Activated T-cell treated with anti-CD3 and anti-CD28 coated beads for 48 hours (primary cell): ENCODE measurements around the gene DOK7.

Experiments
- DNase-seq: peaks from one replicate; pipeline ENCODE4 v3.0.0-alpha.2; 2020; ENCODE audit warnings: low read depth

Gene DOK7

DNA sequence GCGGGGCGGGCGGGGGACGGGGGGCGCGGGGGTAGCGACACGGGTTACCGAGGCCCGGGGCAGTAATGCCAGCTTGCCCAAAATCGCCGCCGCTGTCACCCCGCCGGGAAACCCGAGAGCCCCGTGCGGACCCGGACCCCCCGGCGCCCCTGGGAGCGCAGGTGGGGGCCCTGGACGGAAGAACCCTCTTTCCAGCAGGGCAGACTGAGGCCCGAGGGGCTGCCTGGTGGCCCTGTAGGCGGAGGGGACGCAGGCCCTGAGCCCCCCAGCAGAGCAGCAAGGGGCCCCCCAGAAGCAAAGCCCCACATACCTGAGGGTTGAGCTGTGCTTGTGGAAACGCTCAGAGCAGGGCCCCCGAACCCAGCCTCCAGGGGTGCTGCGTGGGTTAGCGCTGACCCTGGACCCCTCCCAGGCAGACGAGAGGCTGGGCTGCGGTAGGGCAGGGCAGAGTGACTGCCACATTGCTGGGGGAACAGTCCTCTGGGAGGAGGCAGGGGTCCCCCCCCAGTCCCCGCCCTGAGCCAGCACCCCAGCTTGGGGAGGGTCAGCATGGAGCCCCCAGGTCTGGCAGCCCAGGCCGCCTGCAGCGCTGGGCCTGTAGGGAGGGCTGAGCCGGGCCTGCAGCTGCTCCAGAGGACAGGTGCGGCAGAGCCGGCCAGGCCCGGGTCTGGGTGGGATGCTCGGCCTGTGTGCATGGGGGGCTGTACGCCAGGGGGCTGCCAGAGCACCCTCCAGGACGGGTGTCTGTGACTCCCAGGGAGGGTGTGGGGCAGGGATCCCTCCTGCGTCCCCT is 646 bp downstream of the DOK7 start:
- no peak for DNase-seq

DNA sequence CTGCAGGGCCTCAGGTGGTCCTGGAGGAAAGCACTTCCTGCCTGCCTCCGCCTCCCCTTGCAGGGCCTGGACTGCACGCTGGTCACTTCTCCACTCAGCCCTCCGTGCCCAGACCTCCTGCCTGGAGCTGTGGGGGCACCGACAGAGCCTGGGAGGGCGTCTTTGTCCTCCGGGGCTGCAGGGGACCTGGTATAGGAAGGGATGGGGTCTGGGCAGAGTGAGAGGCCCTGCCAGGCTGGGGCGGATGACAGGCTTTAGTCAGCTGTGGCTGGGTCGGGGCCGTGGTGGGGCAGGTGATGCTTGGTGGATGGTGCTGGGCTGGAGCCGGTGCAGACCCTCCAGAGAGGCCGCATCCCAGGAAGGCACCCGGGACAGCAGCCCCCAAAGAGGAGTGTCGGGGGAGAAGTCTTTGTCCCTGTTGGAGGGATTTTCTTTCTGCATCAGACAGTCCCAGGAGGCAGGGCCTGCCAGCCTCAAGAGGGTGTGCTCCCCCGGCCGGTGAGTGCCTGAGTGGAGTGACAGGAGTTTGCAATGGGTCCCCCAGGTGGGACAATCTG is 1.3 kb downstream of the DOK7 start:
- no peak for DNase-seq

DNA sequence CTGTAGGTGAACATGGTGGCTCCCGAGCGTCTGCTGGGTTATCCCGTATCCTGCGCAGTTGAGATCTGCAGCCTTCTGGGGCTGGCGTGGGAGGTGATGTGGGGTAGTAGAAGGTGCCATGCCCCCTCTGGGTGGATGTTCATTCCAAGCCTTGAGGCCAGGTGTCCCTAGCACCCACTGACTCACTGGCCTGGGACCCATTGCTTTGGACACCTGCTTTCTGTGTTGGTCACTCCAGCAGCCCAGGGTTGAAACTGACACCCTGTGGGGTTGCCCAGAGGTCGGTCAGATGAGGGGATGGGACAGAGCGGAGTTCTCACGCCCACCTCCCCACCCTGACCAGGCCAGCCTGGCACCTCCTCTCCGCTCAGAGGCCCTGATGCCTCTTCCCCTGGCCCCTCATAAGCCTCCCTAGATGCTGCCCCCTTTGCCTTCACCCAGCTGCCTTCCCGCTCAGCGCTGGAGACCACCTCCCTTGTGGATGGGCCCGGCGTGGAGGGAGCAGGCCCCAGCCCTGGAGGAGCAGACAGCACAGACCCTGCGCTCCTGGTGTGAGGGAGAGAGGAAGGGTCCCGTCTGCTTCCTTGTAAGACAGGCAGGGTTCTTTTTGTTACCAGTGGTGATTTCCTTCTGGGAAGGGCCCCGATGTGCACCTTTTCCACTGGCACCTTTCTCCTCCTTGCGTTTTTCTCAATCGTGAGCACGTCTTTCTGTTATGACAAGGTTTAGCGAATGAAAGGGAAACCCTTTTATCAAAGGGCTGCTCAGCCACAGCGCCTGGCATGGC is 2.0 kb downstream of the DOK7 start:
- no peak for DNase-seq

DNA sequence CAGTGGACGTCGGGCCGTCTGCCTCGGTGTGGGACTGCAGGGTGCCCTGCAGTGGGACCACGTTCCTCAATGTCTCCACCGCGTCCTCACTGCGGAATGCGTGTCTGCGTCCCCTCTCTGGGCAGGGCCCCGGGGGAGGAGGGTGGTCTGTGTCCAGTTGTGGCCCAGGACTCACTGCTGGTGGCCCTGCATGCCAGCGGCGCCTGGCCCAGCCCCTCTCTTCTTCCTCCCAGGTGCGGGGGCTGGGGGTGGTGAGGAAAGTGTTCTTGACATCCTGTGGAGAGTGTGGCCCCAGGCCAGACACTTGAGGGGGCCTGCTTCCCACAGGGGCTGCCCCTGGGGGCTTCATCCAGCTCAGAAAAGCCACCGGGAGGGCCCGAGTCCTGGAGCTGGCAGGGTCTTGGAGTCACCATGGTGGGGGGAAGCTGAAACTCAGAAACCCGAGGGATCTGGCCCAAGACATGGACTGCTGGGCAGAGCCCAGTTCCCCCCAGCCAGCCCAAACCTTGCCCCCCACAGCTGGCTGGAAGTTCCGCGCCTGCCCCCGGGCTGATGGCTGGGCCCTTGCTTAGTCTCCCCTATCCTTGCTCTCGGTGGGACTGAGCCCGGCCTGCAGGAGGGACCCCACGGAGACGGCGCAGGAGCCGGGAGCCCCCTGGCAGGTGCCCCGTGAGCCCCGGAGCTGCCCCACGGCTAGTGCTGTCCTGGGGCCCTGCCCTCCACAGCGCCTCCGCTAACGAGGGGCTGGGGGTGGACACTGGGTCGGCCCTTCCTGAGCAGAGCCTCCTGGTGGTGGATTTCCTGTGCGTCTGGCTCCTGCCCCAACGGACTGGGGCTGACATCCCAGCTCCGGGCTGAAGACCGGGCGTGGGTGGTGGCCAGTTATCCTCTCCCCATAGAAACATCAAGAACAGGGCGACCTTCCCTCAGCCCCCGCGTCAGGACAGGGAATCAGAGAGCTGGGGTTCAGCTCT is 2.9 kb downstream of the DOK7 start:
- DNase-seq, result no peak

DNA sequence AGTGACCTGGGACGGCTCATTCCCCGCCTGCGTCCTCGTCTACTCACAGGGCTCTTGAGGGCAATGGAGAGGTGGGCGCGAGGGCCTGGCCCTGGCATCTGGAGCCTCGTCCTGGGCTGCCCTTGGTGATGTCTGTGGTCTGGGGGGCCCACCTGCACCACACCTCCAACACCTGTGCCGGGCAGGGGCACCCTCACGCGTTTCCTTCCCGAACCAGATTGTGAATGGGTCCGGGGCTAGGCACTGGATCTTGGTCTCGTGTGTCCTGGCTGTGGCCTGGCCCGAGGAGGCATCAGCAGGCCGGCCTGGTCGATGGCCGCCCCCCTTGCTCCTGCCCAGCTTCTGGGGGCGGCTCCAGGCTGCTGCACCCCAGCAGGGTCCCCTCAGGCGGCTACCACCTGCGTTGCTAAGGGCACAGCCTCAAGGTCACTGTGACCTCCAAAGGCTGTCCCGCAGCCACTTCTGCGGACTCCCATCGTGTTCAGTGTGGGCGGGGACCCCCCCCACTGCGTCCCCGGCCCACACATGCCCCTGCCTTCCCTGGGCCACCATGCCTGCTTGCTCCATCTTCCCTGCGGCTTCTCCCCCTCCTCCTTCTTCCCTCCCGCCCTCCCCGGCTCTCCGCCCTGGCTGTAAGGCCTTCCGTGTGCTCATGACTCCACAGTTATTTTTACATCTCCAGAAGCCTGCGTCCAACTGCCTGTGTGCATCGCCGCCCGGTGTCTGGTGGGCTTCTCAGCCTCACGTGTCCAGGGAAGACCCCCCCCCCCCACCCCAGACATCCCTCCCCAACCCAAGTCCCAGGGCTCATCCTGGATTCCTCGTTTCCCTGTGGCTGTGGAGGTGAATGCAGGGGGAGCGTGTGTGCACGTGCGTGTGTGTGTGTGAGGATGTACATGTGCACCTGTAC is 3.8 kb downstream of the DOK7 start:
- no peak for DNase-seq

DNA sequence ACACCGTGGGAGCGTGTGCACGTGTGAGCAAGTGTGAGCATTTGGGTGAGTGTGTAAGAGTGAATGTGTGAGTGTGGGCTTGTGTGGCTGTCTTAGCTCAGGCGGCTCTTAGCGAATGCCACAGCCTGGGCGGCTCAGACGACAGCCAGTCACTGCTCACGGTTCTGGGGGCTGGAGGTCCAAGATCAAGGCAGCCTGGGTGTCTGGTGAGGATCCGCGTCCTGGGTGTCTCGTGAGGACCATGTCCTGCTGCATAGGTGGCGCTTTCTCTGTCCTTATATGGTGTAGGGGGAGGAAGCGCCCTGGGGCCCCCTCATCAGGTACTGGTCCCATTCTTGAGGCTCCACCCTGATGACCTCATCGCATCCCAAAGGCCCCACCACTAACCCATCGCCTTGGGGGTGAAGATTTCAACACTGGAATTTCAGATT is 4.5 kb downstream of the DOK7 start:
- DNase-seq, result no peak

DNA sequence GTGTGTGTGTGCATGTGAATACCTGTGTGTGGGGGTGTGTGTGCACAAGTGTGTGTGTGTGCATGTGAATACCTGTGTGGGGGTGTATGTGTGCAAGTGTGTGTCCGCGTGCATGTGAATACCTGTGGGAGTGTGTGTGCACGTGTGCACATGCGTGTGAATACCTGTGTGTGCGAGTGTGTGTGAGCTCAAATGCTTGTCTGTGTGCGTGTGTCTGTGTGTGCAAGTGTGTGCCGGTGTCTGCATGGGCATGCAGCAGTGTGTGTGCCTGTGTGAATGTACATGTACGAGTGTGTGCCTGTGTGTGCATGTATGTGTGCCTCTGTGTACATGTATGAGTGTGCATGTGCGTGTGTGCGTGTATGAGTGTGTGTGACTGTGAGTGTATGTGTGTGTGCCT is 5.0 kb downstream of the DOK7 start:
- DNase-seq, result no peak

DNA sequence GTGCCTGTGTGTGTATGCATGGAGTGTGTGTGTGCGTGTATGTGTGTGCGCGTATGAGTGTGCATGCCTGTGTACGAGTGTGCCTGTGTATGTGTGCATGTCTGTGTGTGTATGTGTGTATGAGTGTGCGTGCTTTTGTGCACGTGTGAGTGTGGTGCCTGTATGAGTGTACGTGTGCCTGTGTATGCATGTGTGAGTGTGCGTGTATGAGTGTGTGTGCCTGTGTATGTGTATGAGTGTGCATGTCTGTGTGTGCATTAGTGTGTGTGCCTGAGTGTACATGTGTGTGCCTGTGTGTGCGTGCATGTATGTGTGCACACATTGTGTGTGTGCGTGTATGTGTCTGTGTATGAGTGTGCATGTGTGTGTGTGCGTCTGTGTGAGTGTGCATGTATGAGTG is 5.7 kb downstream of the DOK7 start:
- DNase-seq, result no peak

DNA sequence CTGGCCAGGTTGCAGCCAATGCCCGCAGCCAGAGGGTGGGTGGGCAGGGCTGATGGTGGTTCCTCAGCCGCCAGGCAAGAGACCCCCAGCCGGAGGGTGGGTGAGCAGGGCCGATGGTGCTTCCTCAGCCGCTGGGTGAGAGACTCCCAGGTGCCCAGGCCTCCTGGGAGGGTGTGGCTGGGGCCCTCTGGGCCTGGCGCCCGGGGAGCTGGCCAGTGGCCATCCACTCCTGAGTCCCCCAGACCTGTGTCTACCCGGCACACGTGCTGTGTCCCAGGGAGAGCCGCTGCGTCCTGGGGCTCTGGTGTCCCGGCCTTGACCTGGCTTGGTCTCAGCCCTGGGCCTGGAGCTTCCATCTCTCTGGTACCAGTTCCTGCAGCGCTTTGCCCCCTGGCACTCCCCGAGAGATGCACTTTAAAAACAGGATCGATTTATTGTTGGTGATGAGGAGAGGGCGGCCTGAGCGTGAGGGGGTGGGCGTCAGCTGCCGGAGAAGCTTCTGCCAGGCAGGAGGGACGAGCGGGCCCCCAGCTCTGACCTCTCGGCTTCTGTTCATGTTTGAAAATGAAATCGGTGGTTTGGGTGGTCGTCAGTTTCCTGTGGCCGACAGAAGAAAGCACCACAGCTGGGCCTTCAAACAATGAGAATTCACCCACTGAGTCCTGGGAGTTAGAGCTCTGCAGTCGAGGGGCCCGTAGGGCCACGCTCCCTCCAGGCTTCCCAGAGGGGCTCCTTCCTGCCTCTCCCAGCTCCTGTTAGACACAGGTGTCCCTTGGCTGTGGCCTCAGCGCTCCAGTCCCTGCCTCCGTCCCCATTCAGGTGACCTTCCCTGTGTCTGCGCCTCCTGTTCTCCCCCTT is 6.5 kb downstream of the DOK7 start:
- DNase-seq, result no peak

DNA sequence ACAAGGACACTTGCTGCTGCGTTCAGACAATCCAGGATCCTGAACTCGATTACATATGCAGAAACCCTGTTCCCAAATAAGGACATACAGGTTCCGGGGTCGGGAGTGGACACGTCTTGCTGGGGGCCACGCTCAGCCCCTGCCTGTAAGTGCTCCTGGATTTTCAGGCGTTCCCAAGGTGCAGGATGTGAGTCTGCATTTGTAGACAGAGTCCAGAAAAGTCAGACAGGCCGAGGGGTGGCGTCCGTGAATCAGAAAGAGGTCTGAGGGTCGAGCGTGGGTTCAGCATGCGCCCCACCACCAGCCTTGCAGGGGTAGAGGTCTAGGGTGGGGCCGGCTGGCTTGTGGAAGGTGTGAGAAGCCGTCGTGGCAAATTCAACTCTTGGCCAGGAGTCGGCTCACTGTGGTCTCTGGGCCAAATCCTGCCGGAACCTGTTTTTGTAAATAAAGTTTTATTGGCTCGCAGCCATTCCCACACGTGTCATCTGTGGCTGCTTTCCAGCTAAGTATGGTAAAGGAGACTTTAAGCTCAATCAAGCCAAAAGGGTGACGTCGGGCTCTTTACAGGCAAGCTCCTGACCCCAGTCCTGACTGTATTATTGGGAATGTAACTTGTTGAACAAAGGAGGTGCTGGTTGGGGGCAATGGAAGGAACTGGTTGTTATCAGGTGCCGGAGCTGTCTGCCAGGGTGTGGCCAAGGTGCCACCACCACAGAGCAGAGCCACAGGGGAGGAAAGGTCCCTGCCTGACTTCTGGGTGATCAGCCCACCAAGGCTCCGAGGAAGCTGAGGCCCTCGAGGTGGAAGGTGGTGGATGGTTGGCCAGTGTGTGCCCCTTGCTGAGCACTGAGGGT is 7.4 kb downstream of the DOK7 start:
- DNase-seq, result no peak

DNA sequence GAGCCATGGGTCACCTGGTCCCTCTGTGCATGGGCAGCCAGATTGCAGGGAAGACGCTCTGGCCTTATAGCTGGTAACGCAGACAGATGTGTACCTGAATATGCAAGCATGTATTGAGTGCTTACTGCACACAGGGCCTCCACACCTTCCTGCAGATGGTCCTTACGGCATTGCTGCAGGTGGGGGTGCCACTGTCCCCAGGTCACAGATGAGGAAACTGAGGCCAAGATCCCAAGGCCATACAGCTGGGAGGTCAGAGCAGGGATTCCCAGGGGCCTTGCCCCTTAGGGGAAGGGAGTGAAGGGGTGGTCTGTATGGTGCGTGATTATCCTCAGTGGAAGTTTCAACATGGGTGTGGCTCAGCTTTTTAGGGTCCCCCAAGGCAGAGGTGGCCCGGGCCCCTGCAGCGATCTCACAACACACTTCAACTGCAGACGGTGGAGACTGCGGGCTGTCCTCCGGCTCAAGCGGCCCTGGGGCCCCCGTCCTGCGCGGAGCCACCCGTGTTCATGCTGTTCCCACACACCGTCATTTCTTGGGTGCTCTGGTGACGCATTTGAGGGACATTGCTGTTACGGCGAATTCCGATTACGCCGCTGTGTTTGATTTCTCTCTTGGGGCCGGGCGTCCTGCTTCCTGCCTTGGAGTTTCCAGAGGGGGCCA is 8.1 kb downstream of the DOK7 start:
- DNase-seq, result no peak

DNA sequence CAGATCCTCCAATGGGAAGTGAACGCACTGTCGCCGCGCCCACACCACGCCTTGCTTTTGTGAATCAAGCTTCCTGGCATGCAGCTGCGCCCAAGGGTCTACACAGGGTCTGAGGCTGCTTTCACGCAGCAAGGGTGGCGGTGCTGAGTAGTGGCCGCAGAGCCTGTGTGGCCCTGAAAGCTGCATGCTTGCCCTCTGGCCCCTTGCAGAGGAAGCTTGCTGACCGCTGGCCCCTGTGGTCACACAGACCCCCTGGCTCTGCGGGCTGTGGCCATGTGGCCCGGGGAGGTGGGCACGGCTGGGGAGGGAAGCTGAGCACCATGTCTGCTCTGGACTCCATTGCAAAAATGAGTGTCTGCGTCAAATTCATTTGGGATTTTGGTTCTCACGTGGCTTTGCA is 8.8 kb downstream of the DOK7 start:
- no peak for DNase-seq

DNA sequence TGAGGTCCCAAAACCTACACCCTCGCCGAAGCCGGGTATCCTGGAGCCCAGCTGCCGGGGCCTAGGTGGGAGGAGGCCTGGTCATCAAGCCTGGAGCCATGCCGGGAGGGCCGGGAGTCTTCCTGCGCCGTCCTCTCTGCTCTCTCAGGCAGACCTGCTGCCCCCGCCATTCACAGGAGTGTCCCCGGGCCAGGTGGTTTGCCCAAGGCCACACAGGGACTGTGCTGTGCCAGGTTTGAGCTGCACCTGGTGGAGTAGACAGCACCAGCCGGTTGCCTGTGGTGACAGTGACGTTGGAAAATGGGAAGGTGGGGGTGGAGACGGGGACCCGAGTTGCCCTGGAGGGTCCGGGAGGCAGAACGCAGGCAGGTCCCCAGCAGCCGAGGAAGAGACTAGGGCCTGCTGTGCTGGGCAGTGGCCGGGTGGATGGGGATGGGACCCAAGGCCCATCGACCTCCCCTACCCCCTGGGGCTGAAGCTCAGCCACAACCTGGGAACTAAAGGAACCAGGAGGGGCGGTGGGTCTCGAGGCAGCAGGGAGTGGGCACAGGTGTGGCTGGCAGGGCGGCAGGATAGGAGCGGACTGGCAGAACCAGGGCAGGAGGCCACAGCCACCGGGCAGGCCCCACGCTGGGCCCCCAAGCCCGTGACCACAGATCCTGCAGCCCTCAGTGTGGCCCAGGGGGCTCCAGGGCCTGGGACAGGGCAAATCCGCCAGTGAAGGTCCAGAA is 9.5 kb downstream of the DOK7 start:
- no peak for DNase-seq

DNA sequence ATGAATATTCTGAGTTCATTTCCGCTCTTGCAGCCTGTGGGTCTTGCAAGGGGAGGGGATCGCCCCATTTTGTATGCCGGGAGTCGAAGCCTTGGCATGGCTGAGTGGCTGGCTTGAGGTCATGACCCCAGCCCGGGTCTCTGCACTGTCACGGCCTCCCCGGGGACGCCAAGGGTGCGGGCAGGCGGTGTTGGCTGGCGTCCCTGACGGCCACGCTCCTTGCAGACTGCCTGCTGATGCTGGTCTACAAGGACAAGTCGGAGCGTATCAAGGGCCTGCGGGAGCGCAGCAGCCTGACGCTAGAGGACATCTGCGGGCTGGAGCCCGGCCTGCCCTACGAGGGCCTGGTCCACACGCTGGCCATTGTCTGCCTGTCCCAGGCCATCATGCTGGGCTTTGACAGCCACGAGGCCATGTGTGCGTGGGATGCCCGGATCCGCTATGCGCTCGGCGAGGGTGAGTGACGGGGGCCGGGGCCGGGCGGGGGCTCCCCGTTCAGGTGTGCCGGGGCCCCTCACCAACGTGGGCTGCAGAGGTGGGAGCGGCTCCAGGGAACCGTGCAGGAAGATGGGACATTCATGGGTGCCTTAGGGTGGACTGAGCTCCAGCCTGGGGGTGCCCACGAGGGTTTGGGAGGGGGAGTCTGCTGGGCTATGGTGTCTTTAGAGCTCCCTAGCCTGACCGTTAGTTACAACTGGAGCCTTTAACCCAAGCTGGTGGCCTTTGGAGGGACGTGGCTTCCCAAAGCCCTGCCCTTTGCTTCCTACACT is 10.3 kb downstream of the DOK7 start:
- DNase-seq, result no peak

DNA sequence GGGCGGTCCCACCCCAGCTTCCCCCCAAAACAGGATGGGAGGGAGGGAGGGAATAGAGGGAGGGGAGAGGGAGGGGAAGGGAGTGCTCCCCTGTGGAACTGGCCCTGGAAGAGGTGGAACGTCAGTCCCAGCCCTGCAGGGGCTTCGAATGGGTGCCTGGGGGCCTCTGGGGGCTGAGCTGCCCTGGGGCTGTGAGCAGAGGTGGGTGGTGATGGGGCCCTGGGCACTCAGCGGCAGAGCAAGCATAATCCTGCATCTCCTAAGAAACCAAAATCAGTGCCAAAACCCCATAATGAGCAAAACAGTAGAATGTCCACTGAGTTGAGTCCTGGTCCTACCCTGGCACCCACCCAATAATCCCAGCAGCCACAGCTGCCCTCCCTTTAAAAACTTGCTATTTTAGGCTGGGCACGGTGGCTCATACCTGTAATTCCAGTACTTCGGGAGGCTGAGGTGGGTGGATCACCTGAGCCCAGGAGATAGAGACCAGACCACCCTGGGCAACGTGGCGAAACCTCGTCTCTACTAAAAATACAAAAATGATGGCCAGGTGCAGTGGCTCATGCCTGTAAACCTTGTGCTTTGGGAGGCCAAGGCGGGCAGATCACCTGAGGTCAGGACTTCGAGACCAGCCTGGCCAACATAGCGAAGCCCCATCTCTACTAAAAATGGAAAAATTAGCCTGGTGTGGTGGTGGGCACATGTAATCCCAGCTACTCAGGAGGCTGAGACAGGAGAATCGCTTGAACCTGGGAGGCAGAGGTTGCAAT is 11.1 kb downstream of the DOK7 start:
- no peak for DNase-seq

DNA sequence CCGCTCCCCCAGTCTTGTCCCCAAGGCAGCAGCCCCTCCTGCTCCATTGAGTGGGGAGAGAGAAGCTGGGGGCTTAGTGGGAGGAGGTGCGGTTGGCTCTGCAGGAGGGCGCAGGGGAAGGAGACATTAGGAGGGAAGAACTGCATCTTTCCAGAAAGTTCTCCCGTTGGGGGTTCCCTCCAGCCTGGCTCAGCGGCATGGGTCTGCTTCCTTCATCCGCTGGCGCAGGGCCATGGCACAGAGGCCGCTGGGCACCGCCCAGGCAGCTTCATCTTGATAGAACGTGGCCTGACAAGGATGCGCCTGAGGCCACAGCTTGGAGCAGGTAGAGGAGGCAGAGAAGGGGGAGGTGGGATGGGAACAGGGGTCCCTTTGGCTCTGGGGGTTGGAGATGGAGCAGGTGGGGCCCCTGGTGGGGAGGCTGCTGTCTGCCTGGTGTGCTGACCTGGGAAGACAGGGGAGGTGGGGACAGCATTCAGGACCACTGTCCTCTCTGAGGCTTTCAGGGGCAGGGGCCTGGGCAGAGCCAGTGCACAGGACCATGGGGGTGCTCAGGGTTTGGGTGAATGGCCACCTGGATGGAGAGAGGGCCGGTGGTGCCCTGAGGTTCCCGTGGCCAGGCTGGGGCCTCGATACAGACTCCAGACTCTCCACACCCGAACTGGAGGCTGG is 12.1 kb downstream of the DOK7 start:
- no peak for DNase-seq
